ENCODE results near the gene PLEKHA7.

Gene PLEKHA7

GRCh38 chr11:16841984-16842383 lies 172.2 kb downstream of the PLEKHA7 start:
- no peak for DNase-seq (ENCODE audit: low spot score)

GRCh38 chr11:16841481-16841880 lies 172.7 kb downstream of the PLEKHA7 start:
- no peak for DNase-seq (ENCODE audit: low spot score)

- no peak for DNase-seq (ENCODE audit: low spot score)
Measured at GRCh38 chr11:16840951-16841350, 173.3 kb downstream of the PLEKHA7 start.

- no peak for DNase-seq (ENCODE audit: low spot score)
Measured at GRCh38 chr11:16839821-16840220, 174.4 kb downstream of the PLEKHA7 start.

- no peak for DNase-seq (ENCODE audit: low spot score)
Measured at GRCh38 chr11:16834384-16834783, 179.8 kb downstream of the PLEKHA7 start.

GRCh38 chr11:16833026-16833425 lies 181.2 kb downstream of the PLEKHA7 start:
- DNase-seq (ENCODE audit: low spot score), result no peak

- DNase-seq (ENCODE audit: low spot score), result no peak
Measured at GRCh38 chr11:16832193-16832539, 182.0 kb downstream of the PLEKHA7 start.

GRCh38 chr11:16831316-16832192 lies 182.7 kb downstream of the PLEKHA7 start:
- DNase-seq (ENCODE audit: low spot score), result no peak

- DNase-seq (ENCODE audit: low spot score), result no peak
Measured at GRCh38 chr11:16827139-16827538, 187.1 kb downstream of the PLEKHA7 start.

- DNase-seq (ENCODE audit: low spot score), result no peak
Measured at GRCh38 chr11:16825968-16826367, 188.2 kb downstream of the PLEKHA7 start.

- no peak for DNase-seq (ENCODE audit: low spot score)
Measured at GRCh38 chr11:16825101-16825500, 189.1 kb downstream of the PLEKHA7 start.

GRCh38 chr11:16820324-16821092 lies 193.7 kb downstream of the PLEKHA7 start:
- peak; percentile 81 for DNase-seq (ENCODE audit: low spot score)

- no peak for DNase-seq (ENCODE audit: low spot score)
Measured at GRCh38 chr11:16818284-16818683, 195.9 kb downstream of the PLEKHA7 start.

- DNase-seq (ENCODE audit: low spot score), result peak; percentile 73
Measured at GRCh38 chr11:16817351-16817750, 196.9 kb downstream of the PLEKHA7 start.

GRCh38 chr11:16816358-16817270 lies 197.6 kb downstream of the PLEKHA7 start:
- DNase-seq (ENCODE audit: low spot score), result no peak

GRCh38 chr11:16815047-16815767 lies 199.0 kb downstream of the PLEKHA7 start:
- peak; percentile 72 for DNase-seq (ENCODE audit: low spot score)

GRCh38 chr11:16814410-16815046 lies 199.7 kb downstream of the PLEKHA7 start:
- DNase-seq (ENCODE audit: low spot score), result no peak

GRCh38 chr11:16813126-16813525 lies 201.1 kb downstream of the PLEKHA7 start:
- no peak for DNase-seq (ENCODE audit: low spot score)

GRCh38 chr11:16812274-16812673 lies 201.9 kb downstream of the PLEKHA7 start:
- peak; percentile 36 for DNase-seq (ENCODE audit: low spot score)

GRCh38 chr11:16811136-16812020 lies 202.8 kb downstream of the PLEKHA7 start:
- DNase-seq (ENCODE audit: low spot score), result no peak

All from Ammon's horn (tissue), 1 donor.